Measurements from ENCODE around the gene ECE2.
A peak's percentile ranks its signal among the peaks of the same experiment; 100 is the strongest.

The ECE2 gene

GRCh38 chr3:184275961-184276910 is at the start of gene ECE2:
Gene ECE2 (plus strand): TSS chr3:184276022. CDS start chr3:184276154, 132 bp downstream.
- no peak for DNase-seq (ENCODE audit: low spot score)

- DNase-seq (ENCODE audit: low spot score) = peak; percentile 84
Observed at GRCh38 chr3:184227481-184227935, 48.3 kb upstream of the ECE2 start.

- no peak for DNase-seq (ENCODE audit: low spot score)
Observed at GRCh38 chr3:184228376-184229137, 47.3 kb upstream of the ECE2 start.

GRCh38 chr3:184229394-184230080 is 46.3 kb upstream of the ECE2 start, which contains the start of gene VWA5B2:
Gene VWA5B2 (plus strand): TSS chr3:184229585. CDS start chr3:184230529, 944 bp downstream.
- peak; percentile 96 for DNase-seq (ENCODE audit: low spot score)

GRCh38 chr3:184230081-184230602 is 45.7 kb upstream of the ECE2 start:
- DNase-seq (ENCODE audit: low spot score) = peak; percentile 63

GRCh38 chr3:184230603-184231528 is 45.0 kb upstream of the ECE2 start:
- no peak for DNase-seq (ENCODE audit: low spot score)

- no peak for DNase-seq (ENCODE audit: low spot score)
Observed at GRCh38 chr3:184231671-184232070, 44.2 kb upstream of the ECE2 start.

- no peak for DNase-seq (ENCODE audit: low spot score)
Observed at GRCh38 chr3:184233127-184233843, 42.5 kb upstream of the ECE2 start.

GRCh38 chr3:184234224-184234623 is 41.6 kb upstream of the ECE2 start:
- DNase-seq (ENCODE audit: low spot score) = no peak

GRCh38 chr3:184234671-184235380 is 41.0 kb upstream of the ECE2 start:
- no peak for DNase-seq (ENCODE audit: low spot score)

GRCh38 chr3:184235381-184236032 is 40.3 kb upstream of the ECE2 start:
- DNase-seq (ENCODE audit: low spot score) = peak; percentile 73

- no peak for DNase-seq (ENCODE audit: low spot score)
Observed at GRCh38 chr3:184236033-184236410, 39.8 kb upstream of the ECE2 start.

- no peak for DNase-seq (ENCODE audit: low spot score)
Observed at GRCh38 chr3:184236636-184237035, 39.2 kb upstream of the ECE2 start.

GRCh38 chr3:184237211-184237610 is 38.6 kb upstream of the ECE2 start:
- no peak for DNase-seq (ENCODE audit: low spot score)

- DNase-seq (ENCODE audit: low spot score) = no peak
Observed at GRCh38 chr3:184237807-184238206, 38.0 kb upstream of the ECE2 start.

- DNase-seq (ENCODE audit: low spot score) = no peak
Observed at GRCh38 chr3:184238246-184238818, 37.5 kb upstream of the ECE2 start.

GRCh38 chr3:184239221-184239620 is 36.6 kb upstream of the ECE2 start:
- DNase-seq (ENCODE audit: low spot score) = no peak

- no peak for DNase-seq (ENCODE audit: low spot score)
Observed at GRCh38 chr3:184239708-184240107, 36.1 kb upstream of the ECE2 start.
